22Rv1 (cell line): ENCODE measurements around the gene C1QTNF12.

ENCODE experiments used
- CTCF ChIP-seq: fragments of 450-650 bp; IDR thresholded peaks from 2 replicates; pipeline ENCODE4 v1.5.1; 2017; ENCODE audit warnings: mild to moderate bottlenecking
- ZFX ChIP-seq: fragments of 450-650 bp; IDR thresholded peaks from 2 replicates; pipeline ENCODE4 v1.6.1; 2017; ENCODE audit warnings: antibody characterized with exemption, borderline replicate concordance

- TF ChIP-seq CTCF (no peak), ZFX (no peak)
These were observed 32.1 kb upstream of the C1QTNF12 start for GRCh38 chr1:1278620-1279019.
